ENCODE data around the gene KCNK3.

GRCh38 chr2:26687801-26688200 is 4.7 kb upstream of the KCNK3 start:
- TF ChIP-seq EZH2 (IDR thresholded peaks at IDR 0.05; ENCODE audit: low read length, missing control alignments) (no peak), CTCF (conservative IDR thresholded peaks at IDR 0.05 in 1 of 2, IDR thresholded peaks at IDR 0.05 in 1 of 2; ENCODE audit: low read depth in 1 of 2, low read length in 2 of 2) (no peak)
